A673 (cell line): ENCODE measurements around the gene PEX16. TPM values are rescaled to one million over a fixed set of nuclear protein-coding genes. Genes with fewer than 3 reads are reported as not detected.
"Not testable (repeated sequence)": the region's sequence is repeated elsewhere in the genome, so short reads cannot be mapped to it uniquely, and the experiment has no call there.

Experiments
- BruUV-seq: library from RNA; stranded (reverse); fragments of 400-500 nt; replicated peaks from 2 replicates; lab custom pipeline; 2021; lab: Mats Ljungman, UMichigan
- CTCF ChIA-PET: fragments of 300-600 bp; sonication (Branson Sonifier 250); formaldehyde crosslinking; loops from one replicate; lab custom pipeline; 2022; ENCODE audit warnings: antibody characterized with exemption; lab: Charles Lee
- POLR2A ChIA-PET: fragments of 300-600 bp; sonication (Branson Sonifier 250); formaldehyde crosslinking; loops from one replicate; lab custom pipeline; 2022; ENCODE audit warnings: antibody characterized with exemption; ENCODE audit not compliant: low non-redundant PET; lab: Charles Lee
- DNase-seq: peaks from one replicate; pipeline ENCODE4 v3.0.0-alpha.2; 2015; ENCODE audit warnings: low spot score
- H3K27ac ChIP-seq: fragments of 200-600 bp; sonication (generic); 2 replicates; pipeline ENCODE4 v1.5.1; 2016; ENCODE audit warnings: mixed run types, low read depth, mild to moderate bottlenecking, mixed read lengths, antibody characterized with exemption, low read length; ENCODE audit not compliant: poor library complexity, severe bottlenecking
- H3K27me3 ChIP-seq: fragments of 200-600 bp; sonication (generic); replicated peaks from 2 replicates; pipeline ENCODE4 v1.6.1; 2017; ENCODE audit warnings: mixed run types, low read depth, mild to moderate bottlenecking, mixed read lengths, antibody characterized with exemption, low read length; ENCODE audit not compliant: insufficient read depth, poor library complexity
- H3K36me3 ChIP-seq: fragments of 200-600 bp; sonication (generic); 2 replicates; pipeline ENCODE4 v1.6.1; 2016; ENCODE audit warnings: mixed run types, mild to moderate bottlenecking, mixed read lengths, antibody characterized with exemption, low read length; ENCODE audit not compliant: insufficient read depth, poor library complexity, severe bottlenecking
- H3K4me1 ChIP-seq: fragments of 200-600 bp; sonication (generic); 2 replicates; pipeline ENCODE4 v1.6.1; 2017; ENCODE audit warnings: mixed run types, mild to moderate bottlenecking, mixed read lengths, antibody characterized with exemption, low read length; ENCODE audit not compliant: insufficient read depth, poor library complexity, severe bottlenecking
- H3K4me3 ChIP-seq: fragments of 200-600 bp; sonication (generic); 2 replicates; pipeline ENCODE4 v1.5.1; 2016; ENCODE audit warnings: low read depth, mixed run types, mild to moderate bottlenecking, mixed read lengths, low read length; ENCODE audit not compliant: poor library complexity, severe bottlenecking
- H3K9me3 ChIP-seq: fragments of 200-600 bp; sonication (generic); 2 replicates; pipeline ENCODE4 v1.6.1; 2016; ENCODE audit warnings: mixed run types, low read depth, mild to moderate bottlenecking, mixed read lengths, antibody characterized with exemption, low read length; ENCODE audit not compliant: poor library complexity, severe bottlenecking
- EZH2 ChIP-seq: fragments of 200-600 bp; sonication (generic); IDR thresholded peaks from 2 replicates; pipeline ENCODE4 v1.6.1; 2017; ENCODE audit warnings: borderline replicate concordance, low read depth, mild to moderate bottlenecking, mixed read lengths, antibody characterized with exemption, low read length; ENCODE audit not compliant: poor library complexity, severe bottlenecking
- intact Hi-C: fragments of 100-400 bp; cut with micrococcal nuclease; formaldehyde crosslinking; loops from one replicate; pipeline ENCODE4 v1.10.0; 2022; ENCODE audit not compliant: unreplicated experiment
- total RNA-seq: library from RNA; stranded (reverse); gene quantifications from 2 replicates; pipeline ENCODE4 v1.2.3, GENCODE V29; 2021
- TF ChIP-seq, protein P1 (sequence below): fragments of 300-800, 200-600 bp; sonication (generic); conservative IDR thresholded peaks from 2 replicates; pipeline ENCODE4 v1.5.1; 2017; ENCODE audit warnings: low read depth, mild to moderate bottlenecking, antibody characterized with exemption, low read length, moderate library complexity, mixed read lengths

PEX16 gene
- total RNA-seq, 1 experiment from 2014 or later: 64.1 TPM

DNA sequence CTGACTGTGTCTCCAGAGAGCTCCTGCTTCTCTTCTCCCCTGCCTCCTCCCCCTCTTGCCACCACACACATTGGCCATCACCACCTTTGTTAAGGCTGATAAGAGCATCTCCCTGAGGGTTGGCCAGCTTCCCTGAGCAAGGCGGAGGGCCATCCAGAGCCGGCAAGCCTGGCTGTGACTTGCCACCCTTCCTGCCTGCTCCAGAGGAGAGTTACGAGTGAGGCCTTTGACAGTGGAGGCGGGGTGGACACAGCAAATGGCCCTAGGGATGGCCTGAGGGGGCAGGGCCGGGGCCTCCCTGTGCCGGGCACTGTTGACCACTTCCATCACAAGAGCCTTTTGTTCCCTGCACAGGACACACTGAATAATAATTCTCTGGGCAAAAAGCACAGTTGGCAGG lies 16.1 kb downstream of the PEX16 start:
- ChIA-PET CTCF (no interaction called here), POLR2A (no interaction called here)
- H3K9me3 ChIP-seq: no peaks in the 10 kb centered on the region
- no peaks in the 10 kb centered on the region for H3K36me3 ChIP-seq
- H3K4me3 ChIP-seq: no peak overlapping the region
- peaks cover 20% of the 10 kb centered on the region for H3K4me1 ChIP-seq
- TF ChIP-seq EZH2: no peak
- TF ChIP-seq, protein P1, sequence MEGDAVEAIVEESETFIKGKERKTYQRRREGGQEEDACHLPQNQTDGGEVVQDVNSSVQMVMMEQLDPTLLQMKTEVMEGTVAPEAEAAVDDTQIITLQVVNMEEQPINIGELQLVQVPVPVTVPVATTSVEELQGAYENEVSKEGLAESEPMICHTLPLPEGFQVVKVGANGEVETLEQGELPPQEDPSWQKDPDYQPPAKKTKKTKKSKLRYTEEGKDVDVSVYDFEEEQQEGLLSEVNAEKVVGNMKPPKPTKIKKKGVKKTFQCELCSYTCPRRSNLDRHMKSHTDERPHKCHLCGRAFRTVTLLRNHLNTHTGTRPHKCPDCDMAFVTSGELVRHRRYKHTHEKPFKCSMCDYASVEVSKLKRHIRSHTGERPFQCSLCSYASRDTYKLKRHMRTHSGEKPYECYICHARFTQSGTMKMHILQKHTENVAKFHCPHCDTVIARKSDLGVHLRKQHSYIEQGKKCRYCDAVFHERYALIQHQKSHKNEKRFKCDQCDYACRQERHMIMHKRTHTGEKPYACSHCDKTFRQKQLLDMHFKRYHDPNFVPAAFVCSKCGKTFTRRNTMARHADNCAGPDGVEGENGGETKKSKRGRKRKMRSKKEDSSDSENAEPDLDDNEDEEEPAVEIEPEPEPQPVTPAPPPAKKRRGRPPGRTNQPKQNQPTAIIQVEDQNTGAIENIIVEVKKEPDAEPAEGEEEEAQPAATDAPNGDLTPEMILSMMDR: no peak
- H3K27ac ChIP-seq: no peak overlapping the region
- BruUV-seq: no TSS peak
- DNase-seq: no peak
- H3K27me3 ChIP-seq: no peaks in the 10 kb centered on the region
- intact Hi-C loops: loop anchor here (1.0 kb wide), 1 partner anchor 45 kb away; no protein-coding TSS in a partner anchor

DNA sequence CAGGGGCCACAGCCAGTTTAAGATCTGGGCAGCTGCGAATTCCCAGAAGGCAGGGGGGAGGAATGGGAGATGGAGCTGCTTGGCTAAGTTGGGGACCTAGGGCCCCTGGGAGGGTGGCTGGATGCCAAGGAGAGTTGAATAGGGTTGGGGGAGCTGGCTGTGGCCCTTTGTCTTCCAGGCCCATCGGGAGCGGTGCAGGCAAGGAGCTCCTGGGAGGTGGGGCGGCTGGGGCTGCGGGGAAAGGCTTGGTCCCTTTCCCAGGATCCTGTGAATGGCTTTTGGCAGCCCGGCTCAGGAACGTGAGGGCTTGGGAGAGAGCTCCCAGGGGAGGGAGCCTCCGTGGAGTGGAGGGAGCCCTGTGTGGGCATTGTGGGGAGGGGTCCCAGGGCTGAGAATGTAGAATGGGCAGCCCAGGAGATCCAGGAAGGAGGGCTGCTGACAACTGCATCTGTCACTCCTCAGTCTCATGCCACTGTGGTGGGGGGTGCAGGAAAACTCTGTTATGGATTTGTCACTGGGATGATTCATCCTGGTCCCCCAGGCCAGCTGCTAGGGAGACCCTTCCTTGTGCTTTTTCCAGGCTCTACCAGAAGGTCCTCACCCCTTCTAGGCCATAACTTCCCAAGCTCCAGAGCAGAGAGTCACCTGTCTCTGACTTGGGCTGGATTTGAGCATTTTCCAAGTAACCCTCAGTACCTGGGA lies 16.6 kb downstream of the PEX16 start:
- CTCF ChIA-PET: interaction anchor here (0.7 kb wide), 1 partner anchor 29 kb away, joined by 3 read pairs; no protein-coding TSS in a partner anchor
- BruUV-seq: no TSS peak
- H3K27ac ChIP-seq: no peak overlapping the region
- POLR2A ChIA-PET: interaction anchor here (0.6 kb wide), 1 partner anchor 84 kb away, joined by 4 read pairs; no protein-coding TSS in a partner anchor
- H3K4me3 ChIP-seq: peak overlapping the region; percentile 52
- no peaks in the 10 kb centered on the region for H3K9me3 ChIP-seq
- no peaks in the 10 kb centered on the region for H3K36me3 ChIP-seq
- peaks cover 25% of the 10 kb centered on the region for H3K4me1 ChIP-seq
- peak; percentile 52 for DNase-seq
- intact Hi-C loops: no loop called here
- no peak for TF ChIP-seq EZH2
- TF ChIP-seq, protein P1: no peak
- no peaks in the 10 kb centered on the region for H3K27me3 ChIP-seq

DNA sequence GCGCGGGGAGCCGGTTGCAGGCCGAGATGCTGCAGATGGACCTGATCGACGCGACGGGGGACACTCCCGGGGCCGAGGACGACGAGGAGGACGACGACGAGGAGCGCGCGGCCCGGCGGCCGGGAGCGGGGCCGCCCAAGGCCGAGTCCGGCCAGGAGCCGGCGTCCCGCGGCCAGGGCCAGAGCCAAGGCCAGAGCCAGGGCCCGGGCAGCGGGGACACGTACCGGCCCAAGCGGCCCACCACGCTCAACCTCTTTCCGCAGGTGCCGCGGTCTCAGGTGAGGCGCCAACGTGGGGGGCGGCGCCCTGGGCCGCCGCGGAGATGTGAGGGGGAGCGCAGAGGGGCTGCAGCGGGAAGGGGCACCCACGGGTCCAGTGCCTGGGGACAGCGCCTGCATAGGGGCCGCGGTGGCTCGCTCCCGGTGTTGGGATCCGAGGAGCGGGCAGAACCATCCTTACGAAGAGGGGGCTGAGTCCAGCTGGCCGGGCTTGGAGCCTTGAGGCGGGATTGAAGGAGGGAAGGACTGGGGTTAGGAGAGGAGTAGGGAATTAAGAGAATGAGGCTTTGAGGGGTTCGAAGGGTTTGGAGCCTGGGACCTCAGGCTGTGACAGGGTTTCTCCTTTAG lies 17.4 kb downstream of the PEX16 start:
- H3K9me3 ChIP-seq, H3K36me3 ChIP-seq, POLR2A ChIA-PET, CTCF ChIA-PET, BruUV-seq, H3K27me3 ChIP-seq, intact Hi-C loops: not testable (repeated sequence)
- Histone ChIP-seq H3K27ac (peak overlapping the region; percentile 94), H3K4me1 (peaks cover 26% of the 10 kb centered on the region), H3K4me3 (peak overlapping the region; percentile 52)
- DNase-seq: peak; percentile 63
